GM21576 (cell line): ENCODE measurements around the gene MMP2.

Experiments
- ATAC-seq: cut with Tn5 transposase; IDR thresholded peaks from one replicate; pipeline ENCODE4 v1.9.1; 2021; ENCODE audit warnings: mild to moderate bottlenecking, moderate library complexity; ENCODE audit not compliant: unreplicated experiment

MMP2 gene

GRCh38 chr16:55491691-55492090 is 12.7 kb downstream of the MMP2 start:
- no peak for ATAC-seq

DNA sequence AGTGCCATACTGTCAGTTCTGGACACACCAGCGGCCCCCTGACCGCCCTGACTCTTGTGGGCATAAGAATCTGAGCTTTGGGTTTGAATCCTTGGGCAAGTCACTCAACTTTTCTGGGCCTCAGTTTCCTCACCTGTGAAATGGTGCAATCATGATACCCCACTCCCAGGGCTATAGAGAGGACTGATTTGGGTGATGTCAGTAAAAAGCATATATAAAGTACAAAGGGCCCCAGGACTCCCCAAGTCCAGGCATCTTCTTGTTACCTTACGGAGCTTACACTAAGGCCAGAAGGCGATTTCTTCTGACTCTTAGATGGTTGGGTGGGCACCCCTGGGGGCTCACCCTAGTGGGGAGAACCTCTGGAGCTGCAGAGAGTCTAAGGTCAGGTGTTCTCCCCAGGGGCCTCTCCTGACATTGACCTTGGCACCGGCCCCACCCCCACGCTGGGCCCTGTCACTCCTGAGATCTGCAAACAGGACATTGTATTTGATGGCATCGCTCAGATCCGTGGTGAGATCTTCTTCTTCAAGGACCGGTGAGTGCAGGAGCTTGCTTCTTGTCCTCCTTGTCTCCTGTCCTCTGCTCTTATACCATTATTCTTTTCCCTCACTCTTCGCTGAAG is 13.9 kb downstream of the MMP2 start:
- no peak for ATAC-seq

GRCh38 chr16:55494994-55495421 is 16.0 kb downstream of the MMP2 start:
- no peak for ATAC-seq

DNA sequence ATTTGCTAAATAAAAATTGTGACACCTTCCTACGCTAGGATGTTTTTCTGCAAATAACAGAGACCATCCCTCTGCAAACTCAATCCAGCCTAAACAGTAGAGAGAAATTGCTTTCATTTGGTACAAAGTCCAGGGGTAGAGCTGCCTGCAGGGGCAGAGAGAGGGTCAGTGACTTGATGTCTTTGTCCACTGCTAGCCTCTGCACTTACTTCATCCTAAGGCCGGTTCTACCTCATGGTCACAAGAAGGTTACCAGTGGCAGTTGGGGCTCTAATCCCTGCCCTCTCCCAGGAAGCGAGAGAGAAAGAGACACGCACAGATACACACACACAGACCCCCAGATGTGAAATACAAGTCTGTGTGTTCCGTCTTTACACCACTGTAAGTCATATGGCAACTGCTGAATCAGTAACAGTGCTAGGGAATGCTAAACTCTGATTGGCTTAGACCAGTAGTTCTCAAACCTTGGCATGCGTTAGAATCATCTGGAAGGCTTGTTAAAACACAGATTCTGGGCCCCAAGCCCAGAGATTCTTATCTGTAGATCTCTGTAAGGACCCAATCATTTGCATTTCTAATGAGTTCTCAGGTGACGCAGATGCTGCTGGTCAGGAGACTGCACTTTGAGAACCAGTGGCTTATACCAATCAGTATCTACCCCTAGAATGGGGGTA is 16.8 kb downstream of the MMP2 start:
- no peak for ATAC-seq

DNA sequence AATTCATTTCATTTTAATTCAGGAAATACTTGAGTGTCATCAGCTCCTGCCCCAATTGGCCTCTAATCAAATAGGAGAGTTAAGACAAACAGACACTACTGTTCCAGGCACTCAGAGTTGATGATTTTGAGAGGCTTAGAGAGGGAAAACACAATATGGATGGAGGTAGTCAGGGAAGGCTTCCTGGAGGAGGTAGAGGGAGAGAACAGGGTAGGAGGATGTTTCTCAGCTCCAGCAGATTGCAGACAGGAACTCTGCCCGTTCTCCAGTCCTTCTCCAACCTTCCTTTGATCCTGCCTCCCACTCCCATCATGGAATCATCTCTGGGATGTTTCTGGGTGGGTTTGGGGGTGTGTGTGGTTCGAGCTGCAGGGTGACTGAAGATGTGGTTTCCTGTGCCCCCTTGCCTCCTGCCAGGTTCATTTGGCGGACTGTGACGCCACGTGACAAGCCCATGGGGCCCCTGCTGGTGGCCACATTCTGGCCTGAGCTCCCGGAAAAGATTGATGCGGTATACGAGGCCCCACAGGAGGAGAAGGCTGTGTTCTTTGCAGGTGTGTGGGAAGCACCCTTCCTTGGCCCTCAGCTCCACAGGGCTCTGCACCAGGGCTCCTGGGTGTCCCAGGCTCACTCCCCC is 17.6 kb downstream of the MMP2 start:
- ATAC-seq = no peak

DNA sequence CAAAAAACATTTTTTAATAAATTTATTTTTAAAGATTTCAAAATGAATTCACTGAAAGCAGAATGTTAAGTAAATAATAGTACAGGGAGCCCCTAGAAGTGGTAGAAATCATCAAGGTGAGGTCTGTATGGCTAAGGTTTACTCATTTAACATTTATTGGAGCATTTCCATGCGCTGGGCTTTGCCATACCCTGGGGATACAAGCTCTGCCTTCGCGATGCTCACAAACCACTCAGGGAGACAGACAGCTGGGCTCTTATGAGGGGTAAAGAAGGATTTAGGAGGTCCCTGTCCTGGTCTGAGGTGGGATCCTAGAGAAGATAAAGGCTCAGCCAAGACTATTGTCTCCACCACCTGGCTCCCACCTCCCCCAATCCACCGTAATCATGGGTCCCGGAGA is 18.6 kb downstream of the MMP2 start:
- no peak for ATAC-seq

DNA sequence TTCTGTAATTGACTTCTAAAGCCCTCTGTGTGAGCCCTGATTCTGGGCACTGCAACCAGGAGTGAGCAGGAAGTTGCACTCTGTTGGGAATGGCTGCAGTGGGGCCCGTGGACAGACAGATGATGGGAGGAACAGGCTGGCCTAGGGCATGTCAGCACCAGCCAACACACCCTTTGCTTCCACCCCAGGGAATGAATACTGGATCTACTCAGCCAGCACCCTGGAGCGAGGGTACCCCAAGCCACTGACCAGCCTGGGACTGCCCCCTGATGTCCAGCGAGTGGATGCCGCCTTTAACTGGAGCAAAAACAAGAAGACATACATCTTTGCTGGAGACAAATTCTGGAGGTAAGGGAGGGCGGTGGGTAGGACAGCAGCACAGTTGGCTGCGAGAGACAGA is 19.1 kb downstream of the MMP2 start:
- ATAC-seq = no peak

- ATAC-seq = no peak
Observed at GRCh38 chr16:55499281-55499680, 20.3 kb downstream of the MMP2 start.

- no peak for ATAC-seq
Observed at GRCh38 chr16:55499951-55500529, 21.0 kb downstream of the MMP2 start.

- no peak for ATAC-seq
Observed at GRCh38 chr16:55500530-55501011, 21.6 kb downstream of the MMP2 start.

DNA sequence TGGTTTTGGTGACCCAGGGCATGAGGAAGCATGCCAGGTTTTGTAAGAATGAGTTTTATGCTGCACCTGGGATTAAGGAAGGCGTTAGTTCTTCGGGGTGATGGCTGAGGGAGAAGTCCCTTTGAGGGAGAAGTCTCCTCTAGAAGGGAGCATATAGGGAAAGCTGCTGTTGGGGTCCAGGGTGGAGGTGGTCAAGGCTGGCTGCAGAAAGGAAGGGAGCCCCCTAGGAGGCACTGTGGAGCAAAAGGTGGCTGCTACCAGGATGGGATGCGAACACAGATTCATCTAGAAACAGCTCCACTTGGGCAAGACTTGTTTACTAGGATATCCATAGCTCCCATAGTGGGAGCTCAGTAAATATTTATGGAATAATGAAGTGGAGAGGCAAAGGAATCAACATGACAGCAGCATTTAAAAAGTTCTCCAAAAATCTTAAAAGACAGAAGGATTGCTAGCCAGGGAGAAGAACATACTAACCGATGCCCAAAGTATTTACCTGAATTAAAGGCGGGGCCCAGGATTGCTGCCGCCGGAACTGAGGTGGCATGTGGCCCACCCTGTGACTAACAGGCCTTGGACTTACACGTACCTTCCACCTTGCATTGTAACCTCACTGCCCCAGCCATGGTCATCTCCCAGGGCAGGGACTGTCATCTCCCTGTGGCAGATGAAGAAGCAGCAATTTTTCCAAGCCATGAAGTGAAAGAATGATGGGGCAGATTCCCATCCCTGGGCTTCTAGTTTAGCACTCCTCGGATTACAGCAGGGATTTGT is 22.7 kb downstream of the MMP2 start:
- no peak for ATAC-seq

- no peak for ATAC-seq
Observed at GRCh38 chr16:55502801-55503366, 23.9 kb downstream of the MMP2 start.

DNA sequence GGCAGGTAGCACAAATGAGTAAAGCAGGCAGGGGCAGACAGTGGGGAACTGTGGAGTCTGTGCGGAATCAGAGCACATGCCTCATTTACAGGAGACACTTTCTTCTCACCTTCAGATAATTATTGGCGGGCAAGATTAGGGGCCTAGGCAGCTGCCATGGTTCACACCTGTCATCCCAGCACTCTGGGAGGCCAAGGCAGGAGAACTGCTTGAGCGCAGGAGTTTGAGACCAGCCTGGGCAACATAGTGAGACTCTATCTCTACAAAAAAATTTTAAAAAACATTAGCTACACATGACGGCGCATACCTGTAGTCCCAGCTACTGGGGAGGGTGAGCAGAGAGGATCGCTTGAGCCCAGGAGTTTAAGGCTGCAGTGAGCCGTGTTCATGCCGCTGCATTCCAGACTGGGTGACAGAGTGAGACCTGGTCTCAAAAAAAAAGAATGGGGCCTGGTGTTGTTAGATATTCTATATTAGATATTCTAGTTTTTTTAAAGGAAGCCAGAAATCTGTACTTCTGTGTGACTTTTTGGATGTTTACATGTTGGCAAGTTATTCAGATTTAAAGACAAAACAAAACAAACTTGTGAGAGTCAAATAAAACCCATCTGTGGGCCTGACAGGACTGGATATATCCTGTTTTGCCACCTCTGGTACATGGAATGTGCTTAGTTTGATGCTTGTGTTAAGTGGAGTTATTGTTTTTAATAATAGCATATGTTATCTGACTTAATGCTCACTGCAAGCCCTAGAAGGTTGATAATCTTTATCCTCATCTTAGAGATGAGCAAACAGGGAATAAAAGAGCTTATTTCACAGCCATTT is 24.9 kb downstream of the MMP2 start:
- ATAC-seq = no peak

GRCh38 chr16:55505333-55506015 is 26.5 kb downstream of the MMP2 start:
- ATAC-seq = no peak

- no peak for ATAC-seq
Observed at GRCh38 chr16:55506083-55506482, 27.1 kb downstream of the MMP2 start.

DNA sequence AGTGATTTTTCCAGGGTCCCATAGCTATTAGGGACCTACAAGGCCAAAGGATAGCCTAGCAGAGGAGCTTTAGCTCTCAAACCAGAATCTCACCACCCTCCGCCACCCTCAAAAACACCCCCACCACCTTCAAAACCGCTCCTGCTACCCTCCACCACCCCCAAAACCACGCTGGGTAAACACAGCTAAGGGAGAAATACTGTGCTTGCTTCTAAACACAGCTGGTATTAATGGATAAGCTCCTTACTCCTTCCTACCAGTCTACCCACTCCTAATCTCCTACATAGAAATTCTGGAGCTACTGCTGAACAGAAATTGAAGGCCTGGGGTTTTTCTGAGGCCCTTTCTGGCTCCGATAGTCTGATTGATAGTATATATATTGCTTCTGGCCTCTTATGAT is 27.7 kb downstream of the MMP2 start:
- no peak for ATAC-seq

DNA sequence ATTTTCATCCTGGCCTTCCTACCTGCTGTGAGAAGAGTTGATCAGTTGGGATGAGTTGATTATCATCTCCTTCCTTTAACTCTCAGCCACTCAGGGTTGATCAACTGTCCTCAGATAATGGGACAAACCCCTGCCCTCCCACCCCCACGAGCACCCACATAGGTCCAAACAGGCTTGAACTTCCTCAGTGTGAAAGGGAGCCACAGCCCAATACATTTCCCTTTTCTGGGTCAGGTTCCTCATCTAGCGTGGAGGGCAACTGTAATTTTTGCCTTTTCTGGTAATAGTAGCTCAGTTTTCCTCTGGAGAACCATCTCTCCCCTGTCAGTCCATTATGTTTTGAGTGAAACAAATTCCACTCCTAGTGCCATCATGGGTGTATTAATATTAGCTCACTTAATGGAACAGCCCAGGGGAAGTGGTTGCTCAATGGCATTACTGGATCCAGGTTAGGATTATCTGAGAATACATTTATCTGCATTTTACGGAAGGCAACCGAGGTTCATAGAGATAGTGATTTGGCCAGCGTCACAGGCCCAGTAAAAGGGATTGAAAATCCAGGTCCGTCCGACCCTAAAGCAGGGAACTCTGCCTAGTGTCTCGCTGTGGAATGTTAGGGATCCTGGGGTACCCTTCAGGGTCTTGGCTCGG is 29.4 kb downstream of the MMP2 start:
- ATAC-seq = no peak

- no peak for ATAC-seq
Observed at GRCh38 chr16:55508941-55509931, 30.2 kb downstream of the MMP2 start, which contains the start of gene LPCAT2. Gene LPCAT2 (plus strand): TSS chr16:55509072. CDS start chr16:55509182, 110 bp downstream.
